Measurements from ENCODE around the gene FGD5. TPM values are rescaled to one million over a fixed set of nuclear protein-coding genes. Genes with fewer than 3 reads are reported as not detected.

FGD5 gene
- total RNA-seq, 3 donors from 2014 or later = 7.3 to 28.2 (median 18.7) TPM

DNA sequence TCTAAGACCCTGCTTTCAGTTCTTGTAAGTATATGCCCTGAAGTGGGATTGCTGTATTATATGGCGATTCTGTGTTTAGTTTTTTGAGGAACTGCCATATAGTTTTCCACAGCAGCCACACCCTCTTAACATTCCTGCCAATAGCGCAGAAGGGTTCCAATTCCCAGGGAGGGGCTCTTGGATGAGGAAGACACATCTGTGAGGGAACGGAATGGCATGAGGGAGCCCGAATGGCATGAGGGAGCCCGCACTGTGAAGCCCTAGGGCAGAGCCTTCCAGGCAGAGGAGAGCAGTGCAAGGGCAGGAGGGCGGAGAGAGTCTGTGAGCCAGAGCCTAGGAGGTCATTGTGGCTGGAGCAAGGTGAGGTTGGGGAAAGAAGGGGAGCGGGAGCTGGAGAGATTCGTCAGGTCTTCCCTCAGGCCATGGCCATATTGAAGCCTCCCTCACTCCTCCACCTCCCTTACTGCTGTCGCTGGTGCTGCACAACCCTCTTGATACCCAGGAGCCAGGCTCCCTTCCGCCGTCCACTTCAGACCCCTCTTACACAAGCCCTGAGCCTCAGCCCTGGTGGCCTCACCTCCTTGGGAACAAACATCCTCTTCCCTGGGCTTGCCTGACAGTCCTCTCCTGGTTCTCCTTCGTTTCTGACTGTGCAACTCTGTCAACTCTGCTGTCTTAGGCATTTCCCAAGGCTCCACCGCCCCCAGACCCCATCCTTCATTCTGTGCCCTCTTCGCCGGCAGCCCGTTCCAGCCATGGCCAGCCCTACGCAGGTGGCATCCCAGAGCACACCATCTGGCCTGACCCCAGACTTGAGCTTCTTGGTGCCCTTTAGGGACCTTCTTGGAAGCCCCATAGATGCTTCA lies 51.4 kb downstream of the FGD5 start:
- H3K27ac ChIP-seq = no peak overlapping the region

GRCh38 chr3:14870783-14871060 lies 52.0 kb downstream of the FGD5 start:
- Histone ChIP-seq H3K27me3 (no peaks in the 10 kb centered on the region), H3K9me3 (no peaks in the 10 kb centered on the region), H3K27ac (no peak overlapping the region), H3K36me3 (no peaks in the 10 kb centered on the region), H3K4me3 (no peak overlapping the region), H3K4me1 (no peaks in the 10 kb centered on the region)
- intact Hi-C loops (cut with DNase I; ENCODE audit: low total_unique reads) = no loop called here
- no peak for DNase-seq (ENCODE audit: low spot score in 2 of 2)
- TF ChIP-seq, protein P1, sequence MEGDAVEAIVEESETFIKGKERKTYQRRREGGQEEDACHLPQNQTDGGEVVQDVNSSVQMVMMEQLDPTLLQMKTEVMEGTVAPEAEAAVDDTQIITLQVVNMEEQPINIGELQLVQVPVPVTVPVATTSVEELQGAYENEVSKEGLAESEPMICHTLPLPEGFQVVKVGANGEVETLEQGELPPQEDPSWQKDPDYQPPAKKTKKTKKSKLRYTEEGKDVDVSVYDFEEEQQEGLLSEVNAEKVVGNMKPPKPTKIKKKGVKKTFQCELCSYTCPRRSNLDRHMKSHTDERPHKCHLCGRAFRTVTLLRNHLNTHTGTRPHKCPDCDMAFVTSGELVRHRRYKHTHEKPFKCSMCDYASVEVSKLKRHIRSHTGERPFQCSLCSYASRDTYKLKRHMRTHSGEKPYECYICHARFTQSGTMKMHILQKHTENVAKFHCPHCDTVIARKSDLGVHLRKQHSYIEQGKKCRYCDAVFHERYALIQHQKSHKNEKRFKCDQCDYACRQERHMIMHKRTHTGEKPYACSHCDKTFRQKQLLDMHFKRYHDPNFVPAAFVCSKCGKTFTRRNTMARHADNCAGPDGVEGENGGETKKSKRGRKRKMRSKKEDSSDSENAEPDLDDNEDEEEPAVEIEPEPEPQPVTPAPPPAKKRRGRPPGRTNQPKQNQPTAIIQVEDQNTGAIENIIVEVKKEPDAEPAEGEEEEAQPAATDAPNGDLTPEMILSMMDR (IDR thresholded peaks at IDR 0.05) = no peak
- TF ChIP-seq POLR2AphosphoS5 (IDR thresholded peaks at IDR 0.05) (no peak), POLR2A (IDR thresholded peaks at IDR 0.05) (no peak)

More for the DNA sequence above, 51.4 kb downstream of the FGD5 start:
- Histone ChIP-seq H3K9me3 (no peaks in the 10 kb centered on the region), H3K4me3 (no peak overlapping the region), H3K4me1 (no peaks in the 10 kb centered on the region), H3K36me3 (no peaks in the 10 kb centered on the region), H3K27me3 (no peaks in the 10 kb centered on the region)
- TF ChIP-seq, protein P1 (IDR thresholded peaks at IDR 0.05) = no peak
- TF ChIP-seq POLR2A (IDR thresholded peaks at IDR 0.05) (no peak), POLR2AphosphoS5 (IDR thresholded peaks at IDR 0.05) (no peak)
- DNase-seq (ENCODE audit: low spot score in 2 of 2) = no peak
- intact Hi-C loops (cut with DNase I; ENCODE audit: low total_unique reads) = no loop called here

DNA sequence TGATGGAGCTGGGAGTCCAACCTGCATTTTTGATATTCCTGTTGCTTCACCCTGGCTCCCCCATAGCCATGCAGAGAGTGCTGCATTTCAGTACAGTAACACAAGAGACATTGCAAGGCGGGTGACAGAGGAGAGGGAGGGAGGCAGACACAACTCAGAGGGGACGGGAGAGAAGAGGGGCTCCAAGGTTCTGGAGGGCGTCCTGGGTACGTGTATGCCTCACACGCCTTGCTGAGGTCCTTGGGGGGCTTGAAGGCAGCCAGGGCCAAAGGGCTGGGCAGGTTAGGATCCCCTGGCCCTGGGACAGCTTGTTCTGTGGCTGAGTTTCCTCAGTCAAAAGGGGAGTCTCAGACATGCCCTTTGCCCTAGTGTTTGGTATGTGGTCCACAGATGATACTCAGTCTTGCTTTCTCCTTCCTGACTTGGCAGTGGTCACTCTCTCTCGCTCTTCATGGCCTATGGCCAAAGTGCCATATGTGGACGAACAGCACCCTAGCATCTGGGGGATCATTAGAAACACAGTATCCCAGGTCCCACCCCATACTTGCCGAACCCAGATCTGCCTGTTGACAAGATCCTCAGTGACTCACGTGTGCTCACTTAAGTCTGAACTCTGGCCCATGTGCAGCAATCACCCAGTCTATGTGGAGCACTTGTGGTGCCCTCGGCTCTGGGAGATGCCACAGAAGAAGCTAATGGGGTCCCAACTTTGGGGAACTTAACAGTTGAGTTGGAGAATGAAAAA lies 52.9 kb downstream of the FGD5 start:
- TF ChIP-seq POLR2A (IDR thresholded peaks at IDR 0.05) (no peak), POLR2AphosphoS5 (IDR thresholded peaks at IDR 0.05) (no peak)
- TF ChIP-seq, protein P1 (IDR thresholded peaks at IDR 0.05) = no peak
- Histone ChIP-seq H3K9me3 (no peaks in the 10 kb centered on the region), H3K27ac (peak overlapping the region in 1 of 2 donors; percentile 38), H3K27me3 (no peaks in the 10 kb centered on the region), H3K4me3 (no peak overlapping the region), H3K4me1 (no peaks in the 10 kb centered on the region), H3K36me3 (no peaks in the 10 kb centered on the region)
- intact Hi-C loops (cut with DNase I; ENCODE audit: low total_unique reads) = no loop called here
- no peak for DNase-seq (ENCODE audit: low spot score in 2 of 2)

DNA sequence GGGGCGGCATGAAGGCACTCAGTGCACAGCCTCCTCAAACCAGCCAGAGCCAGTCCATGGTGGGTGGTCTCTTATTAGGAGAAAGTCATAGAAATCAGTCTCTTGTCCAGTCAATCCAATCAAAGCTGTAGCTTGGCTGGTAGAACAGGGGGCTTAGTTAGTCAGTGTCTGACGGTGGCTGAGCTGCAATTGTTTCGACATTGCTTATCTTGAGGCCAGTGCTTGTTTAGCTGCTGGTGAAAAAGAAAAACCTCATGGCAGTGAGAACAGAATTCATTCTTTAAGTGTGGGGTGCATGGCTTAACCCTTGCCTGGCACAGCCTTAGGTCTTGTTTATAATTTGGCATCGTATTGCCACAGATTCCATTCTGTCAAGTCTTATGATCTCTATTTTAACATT lies 53.9 kb downstream of the FGD5 start:
- Histone ChIP-seq H3K4me1 (no peaks in the 10 kb centered on the region), H3K27ac (no peak overlapping the region), H3K4me3 (no peak overlapping the region), H3K9me3 (no peaks in the 10 kb centered on the region), H3K36me3 (no peaks in the 10 kb centered on the region), H3K27me3 (no peaks in the 10 kb centered on the region)
- intact Hi-C loops (cut with DNase I; ENCODE audit: low total_unique reads) = no loop called here
- TF ChIP-seq POLR2A (IDR thresholded peaks at IDR 0.05) (no peak), POLR2AphosphoS5 (IDR thresholded peaks at IDR 0.05) (no peak)
- TF ChIP-seq, protein P1 (IDR thresholded peaks at IDR 0.05) = no peak
- no peak for DNase-seq (ENCODE audit: low spot score in 2 of 2)

DNA sequence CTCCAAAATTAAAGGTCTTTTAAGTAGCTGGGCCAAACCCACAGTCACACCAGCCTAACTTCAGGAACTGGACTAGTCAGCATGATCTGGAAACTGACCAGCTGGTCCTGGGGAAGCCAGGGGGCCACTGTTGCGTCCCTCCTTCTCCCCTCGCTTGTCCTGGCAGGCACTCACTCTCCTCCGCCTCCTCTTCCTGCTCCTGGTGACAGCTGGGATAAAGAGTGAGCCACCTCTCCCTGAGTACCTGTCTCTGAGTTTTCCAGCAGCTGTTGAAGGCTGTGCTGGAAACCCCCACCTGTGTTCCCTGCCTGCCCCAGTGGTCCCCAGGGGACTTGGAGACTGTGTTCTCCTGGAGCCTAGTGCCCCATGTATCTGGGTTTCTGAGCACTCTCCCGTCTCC lies 56.0 kb downstream of the FGD5 start:
- Histone ChIP-seq H3K4me3 (no peak overlapping the region), H3K4me1 (no peaks in the 10 kb centered on the region), H3K27me3 (no peaks in the 10 kb centered on the region), H3K27ac (peak overlapping the region in 1 of 2 donors; percentile 43), H3K9me3 (no peaks in the 10 kb centered on the region), H3K36me3 (no peaks in the 10 kb centered on the region)
- TF ChIP-seq POLR2AphosphoS5 (IDR thresholded peaks at IDR 0.05) (no peak), POLR2A (IDR thresholded peaks at IDR 0.05) (no peak)
- TF ChIP-seq, protein P1 (IDR thresholded peaks at IDR 0.05) = no peak
- intact Hi-C loops (cut with DNase I; ENCODE audit: low total_unique reads) = no loop called here
- DNase-seq (ENCODE audit: low spot score in 2 of 2) = peak in 1 of 2 donors; percentile 33
